Psoas muscle (tissue), 8 donors: Measurements from ENCODE around the gene RCOR1. TPM values are rescaled to one million over a fixed set of nuclear protein-coding genes. Genes with fewer than 3 reads are reported as not detected.

Source experiments
- ATAC-seq, 4 donors: fragments of 200-7000 bp; cut with Tn5 transposase; one replicate each; pipeline ENCODE4 v1.9.1; 2020; ENCODE audit warnings: moderate library complexity in 3 of 4, mild to moderate bottlenecking in 2 of 4
- DNase-seq, 2 donors: peaks; one replicate each; pipeline ENCODE4 v3.0.0-alpha.2; 2020
- H3K27ac ChIP-seq: fragments of 200-600 bp; one replicate; pipeline ENCODE4 v1.8.0; 2022
- H3K27me3 ChIP-seq, 3 donors: fragments of 200-600 bp in 1 of 3; one replicate each; pipeline versions ENCODE4 v1.6.1 to v1.8.0; 2013 to 2022; ENCODE audit warnings: low read length in 2 of 3, mild to moderate bottlenecking in 2 of 3, moderate library complexity in 1 of 3; ENCODE audit not compliant: insufficient read depth in 3 of 3
- H3K36me3 ChIP-seq, 2 donors: fragments of 200-600 bp in 1 of 2; one replicate each; pipeline versions ENCODE4 v1.6.1 to v1.8.0; 2013 to 2022; ENCODE audit warnings: low read depth in 1 of 2, mild to moderate bottlenecking in 1 of 2, moderate library complexity in 1 of 2; ENCODE audit not compliant: insufficient read depth in 1 of 2
- H3K4me1 ChIP-seq: fragments of 200-600 bp; one replicate; pipeline ENCODE4 v1.8.0; 2022
- H3K4me3 ChIP-seq: fragments of 200-600 bp; one replicate; pipeline ENCODE4 v1.8.0; 2022; ENCODE audit warnings: mild to moderate bottlenecking
- H3K9me3 ChIP-seq: fragments of 200-600 bp; one replicate; pipeline ENCODE4 v1.8.0; 2022
- WGBS, 3 donors: extraction: QIAGEN DNeasy Blood & Tissue Kit; methylation state at CpG; one replicate each; pipeline versions ENCODE4 v1.1.6 to v1.1.7; 2013; 5-methylcytosine and 5-hydroxymethylcytosine counted together
- intact Hi-C, 2 donors: fragments of 100-400 bp; cut with DNase I; formaldehyde crosslinking; loops; one replicate each; pipeline versions ENCODE4 v1.11.0 to v1.14.2; 2022
- polyA plus RNA-seq, 3 donors: library from polyadenylated mRNA; stranded (reverse); fragments of 200-250 nt; gene quantifications; one replicate each; pipeline ENCODE4 v1.2.3, GENCODE V29; 2013
- total RNA-seq, 4 donors: library from RNA; stranded (reverse); fragmentation: NEBNext Ultra II Directional in 2 of 4; extraction: Animal tissue kit (Norgen Biotek cat#: 25700) in 2 of 4; gene quantifications; one replicate each; pipeline versions ENCODE4 v1.2.1 to v1.2.4, GENCODE V29; 2021 to 2023
- TF ChIP-seq, protein P1 (sequence below): fragments of 200-600 bp; IDR thresholded peaks from one replicate; pipeline ENCODE4 v1.8.0; 2022; ENCODE audit warnings: antibody characterized with exemption
- donor health status: healthy with polysubstance abuse.
- donor health status: DM: no; HTN: no; CAD: no; lungs with moderate emphysema.
- donor health status: Bipolar disorder and iron deficiency.
- donor health status: healthy.
- donor health status: DM: yes; HTN: yes; CAD: no.
- donor health status: DM: no; HTN: no; CAD: no.
- donor health status: DM: no; HTN: no; CAD: no.
- donor health status: DM: yes; HTN: yes; CAD: no.

Gene RCOR1
- total and polyA plus RNA-seq, 7 donors, result 6.0 to 17.7 (median 14.3) TPM

DNA sequence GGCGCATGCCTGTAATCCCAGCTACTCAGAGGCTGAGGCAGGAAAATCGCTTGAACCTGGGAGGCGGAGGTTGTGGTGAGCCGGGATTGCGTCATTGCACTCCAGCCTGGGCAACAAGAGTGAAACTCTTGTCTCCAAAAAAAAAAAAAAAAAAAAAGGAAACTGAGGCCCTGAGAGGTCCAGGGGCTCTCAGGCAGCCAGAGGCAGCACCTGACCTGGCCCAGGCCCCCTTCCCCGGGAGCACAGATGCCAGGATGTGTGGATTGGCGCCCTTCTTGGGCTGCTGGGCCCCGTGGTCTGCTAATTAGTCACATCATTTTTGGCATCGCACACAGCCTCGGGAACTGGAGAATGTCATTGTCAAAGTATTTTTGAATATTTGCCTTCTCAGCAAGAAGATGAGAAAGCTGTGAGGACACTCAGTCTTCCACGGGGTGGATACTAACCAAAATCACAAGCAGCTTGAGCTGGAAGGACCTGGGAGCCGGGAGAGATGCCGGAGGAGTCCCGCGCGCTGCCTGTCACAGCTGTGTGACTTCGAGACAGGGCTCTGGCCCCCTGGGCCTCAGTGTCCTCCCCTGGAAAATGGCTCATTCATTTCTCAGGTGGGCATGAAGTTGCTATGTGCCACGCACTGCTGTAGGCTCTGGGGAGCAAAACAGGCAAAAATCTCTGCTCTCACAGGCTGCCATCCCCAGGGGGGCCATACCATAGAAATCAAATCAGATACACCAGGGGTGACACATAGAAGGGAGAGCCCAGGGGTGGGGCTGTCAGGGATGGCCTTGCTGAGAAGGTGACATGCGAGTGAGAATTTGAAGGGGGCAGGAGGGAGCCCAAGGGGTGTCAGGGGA lies 12.5 kb upstream of the RCOR1 start:
- ATAC-seq, result peak in 2 of 4 donors; percentile 30 to 49
- H3K27ac ChIP-seq, result no peak overlapping the region
- 47 to 60% (median 49%) methylated on average over 19 of the region's 19 CpGs for WGBS, 3 donors

DNA sequence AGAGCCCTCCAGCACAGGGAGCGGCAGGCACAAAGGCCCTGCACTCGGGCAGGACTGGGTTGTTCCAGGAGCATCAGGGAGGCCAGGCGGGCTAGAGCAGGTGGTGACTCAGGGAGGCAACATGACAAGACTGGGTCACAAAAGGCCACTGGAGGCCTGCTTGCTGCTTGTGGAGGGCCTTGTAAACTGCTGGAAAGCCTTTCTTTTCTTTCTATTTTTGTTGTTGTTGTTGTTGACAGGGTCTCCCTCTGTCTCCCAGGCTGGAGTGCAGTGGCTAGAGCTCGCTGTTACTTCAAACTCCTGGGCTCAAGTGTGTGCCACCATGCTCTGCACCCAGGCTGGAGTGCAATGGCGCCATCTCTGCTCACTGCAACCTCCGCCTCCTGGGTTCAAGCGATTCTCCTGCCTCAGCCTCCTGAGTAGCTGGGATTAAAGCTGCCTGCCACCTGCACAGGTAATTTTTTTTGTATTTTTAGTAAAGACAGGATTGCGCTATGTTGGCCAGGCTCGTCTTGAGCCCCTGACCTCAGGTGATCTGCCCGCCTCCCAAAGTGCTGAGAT lies 11.8 kb upstream of the RCOR1 start:
- Histone ChIP-seq H3K36me3 (no peaks in the 10 kb centered on the region), H3K4me1 (no peaks in the 10 kb centered on the region), H3K9me3 (no peaks in the 10 kb centered on the region), H3K27me3 (peaks cover 0 to 7% (median 0%) of the 10 kb centered on the region in 3 donors), H3K27ac (no peak overlapping the region), H3K4me3 (no peak overlapping the region)
- 88 to 94% (median 89%) methylated on average over 10 of the region's 10 CpGs for WGBS, 3 donors
- ATAC-seq (no peak), DNase-seq (no peak)
- TF ChIP-seq, protein P1, sequence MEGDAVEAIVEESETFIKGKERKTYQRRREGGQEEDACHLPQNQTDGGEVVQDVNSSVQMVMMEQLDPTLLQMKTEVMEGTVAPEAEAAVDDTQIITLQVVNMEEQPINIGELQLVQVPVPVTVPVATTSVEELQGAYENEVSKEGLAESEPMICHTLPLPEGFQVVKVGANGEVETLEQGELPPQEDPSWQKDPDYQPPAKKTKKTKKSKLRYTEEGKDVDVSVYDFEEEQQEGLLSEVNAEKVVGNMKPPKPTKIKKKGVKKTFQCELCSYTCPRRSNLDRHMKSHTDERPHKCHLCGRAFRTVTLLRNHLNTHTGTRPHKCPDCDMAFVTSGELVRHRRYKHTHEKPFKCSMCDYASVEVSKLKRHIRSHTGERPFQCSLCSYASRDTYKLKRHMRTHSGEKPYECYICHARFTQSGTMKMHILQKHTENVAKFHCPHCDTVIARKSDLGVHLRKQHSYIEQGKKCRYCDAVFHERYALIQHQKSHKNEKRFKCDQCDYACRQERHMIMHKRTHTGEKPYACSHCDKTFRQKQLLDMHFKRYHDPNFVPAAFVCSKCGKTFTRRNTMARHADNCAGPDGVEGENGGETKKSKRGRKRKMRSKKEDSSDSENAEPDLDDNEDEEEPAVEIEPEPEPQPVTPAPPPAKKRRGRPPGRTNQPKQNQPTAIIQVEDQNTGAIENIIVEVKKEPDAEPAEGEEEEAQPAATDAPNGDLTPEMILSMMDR, result no peak
- intact Hi-C loops, result no loop called here

More for the DNA sequence above, 12.5 kb upstream of the RCOR1 start:
- Histone ChIP-seq H3K36me3 (no peaks in the 10 kb centered on the region), H3K27me3 (peaks cover 0 to 7% (median 0%) of the 10 kb centered on the region in 3 donors), H3K4me1 (no peaks in the 10 kb centered on the region), H3K9me3 (no peaks in the 10 kb centered on the region), H3K4me3 (no peak overlapping the region)
- intact Hi-C loops, result no loop called here
- DNase-seq, result peak in 1 of 2 donors; percentile 28
- TF ChIP-seq, protein P1, result no peak

DNA sequence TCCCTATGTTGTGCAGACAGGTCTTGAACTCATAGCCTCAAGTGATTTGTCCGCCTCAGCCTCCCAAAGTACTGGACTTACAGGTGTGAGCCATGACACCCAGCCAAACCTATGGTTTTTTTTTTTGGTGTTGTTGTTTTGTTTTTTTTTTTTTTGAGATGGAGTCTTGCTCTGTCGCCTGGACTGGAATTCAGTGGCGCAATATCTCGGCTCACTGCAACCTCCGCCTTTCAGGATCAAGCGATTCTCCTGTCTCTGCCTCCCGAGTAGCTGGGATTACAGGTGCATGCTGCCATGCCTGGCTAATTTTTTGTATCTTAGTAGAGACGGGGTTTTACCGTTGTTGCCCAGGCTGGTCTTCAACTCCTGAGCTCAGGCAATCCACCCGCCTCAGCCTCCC lies 11.3 kb upstream of the RCOR1 start:
- intact Hi-C loops, result no loop called here
- 95 to 100% (median 96%) methylated on average over 10 of the region's 10 CpGs for WGBS, 3 donors
- H3K4me1 ChIP-seq, result no peaks in the 10 kb centered on the region

DNA sequence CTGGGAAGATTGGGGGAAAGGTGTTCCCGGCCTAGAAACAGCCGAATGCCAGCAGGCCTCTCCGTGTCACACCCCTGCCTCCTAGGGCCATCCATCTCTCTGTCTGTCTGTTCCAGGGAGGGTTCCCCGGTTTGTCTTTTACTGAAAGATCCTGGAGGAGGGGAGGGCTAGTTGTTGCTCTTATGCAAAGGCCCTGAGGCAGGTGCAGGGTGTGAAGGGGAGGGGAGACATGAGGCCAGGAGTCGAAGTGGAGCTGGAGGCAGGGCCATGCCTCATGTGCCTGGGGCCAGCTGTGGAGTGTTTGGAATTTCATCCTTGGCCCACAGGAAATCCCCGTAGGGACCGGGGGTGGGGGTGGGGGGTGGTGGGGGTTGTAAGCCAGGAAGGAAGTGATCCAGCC lies 8.7 kb upstream of the RCOR1 start:
- DNase-seq (no peak), ATAC-seq (no peak)
- TF ChIP-seq, protein P1, result no peak
- intact Hi-C loops, result no loop called here
- peaks cover 0 to 7% (median 0%) of the 10 kb centered on the region in 3 donors for H3K27me3 ChIP-seq
- H3K4me3 ChIP-seq, result no peak overlapping the region
- no peaks in the 10 kb centered on the region for H3K4me1 ChIP-seq
- no peaks in the 10 kb centered on the region for H3K36me3 ChIP-seq
- H3K27ac ChIP-seq, result no peak overlapping the region
- 41 to 56% (median 48%) methylated on average over 7 of the region's 7 CpGs for WGBS, 3 donors
- no peaks in the 10 kb centered on the region for H3K9me3 ChIP-seq

More for the DNA sequence above, 11.3 kb upstream of the RCOR1 start:
- TF ChIP-seq, protein P1, result no peak
- no peaks in the 10 kb centered on the region for H3K36me3 ChIP-seq
- peaks cover 0 to 7% (median 0%) of the 10 kb centered on the region in 3 donors for H3K27me3 ChIP-seq
- H3K27ac ChIP-seq, result no peak overlapping the region
- ATAC-seq (no peak), DNase-seq (no peak)
- H3K4me3 ChIP-seq, result no peak overlapping the region
- no peaks in the 10 kb centered on the region for H3K9me3 ChIP-seq
